Peyer's patch (tissue), 4 donors: ENCODE data around the gene GLYATL3.

Experiments
- CTCF ChIP-seq, 6 experiments: fragments of 450-650 bp in 4 of 6; fragments of 200-600 bp in 2 of 6; sonication (generic) in 1 of 6; IDR thresholded peaks; one replicate each; pipeline ENCODE4 v1.5.1; 2017 to 2019; ENCODE audit warnings: antibody characterized with exemption in 6 of 6, mild to moderate bottlenecking in 3 of 6, moderate library complexity in 1 of 6
- POLR2A ChIP-seq, 2 donors: fragments of 450-650 bp; IDR thresholded peaks; one replicate each; pipeline ENCODE4 v1.5.1; 2017; ENCODE audit warnings: antibody characterized with exemption in 2 of 2, mild to moderate bottlenecking in 2 of 2, moderate library complexity in 2 of 2

- no peak for TF ChIP-seq CTCF (IDR thresholded peaks at IDR 0.05)
- no peak for TF ChIP-seq POLR2A (IDR thresholded peaks at IDR 0.05)
Observed at GRCh38 chr6:49541210-49541724, 41.5 kb downstream of the GLYATL3 start.
